ENCODE measurements around the gene SEPTIN5. TPM values are rescaled to one million over a fixed set of nuclear protein-coding genes. Genes with fewer than 3 reads are reported as not detected.

Gene SEPTIN5
- total RNA-seq, 1 experiment from 2014 or later = 1.00 TPM

DNA sequence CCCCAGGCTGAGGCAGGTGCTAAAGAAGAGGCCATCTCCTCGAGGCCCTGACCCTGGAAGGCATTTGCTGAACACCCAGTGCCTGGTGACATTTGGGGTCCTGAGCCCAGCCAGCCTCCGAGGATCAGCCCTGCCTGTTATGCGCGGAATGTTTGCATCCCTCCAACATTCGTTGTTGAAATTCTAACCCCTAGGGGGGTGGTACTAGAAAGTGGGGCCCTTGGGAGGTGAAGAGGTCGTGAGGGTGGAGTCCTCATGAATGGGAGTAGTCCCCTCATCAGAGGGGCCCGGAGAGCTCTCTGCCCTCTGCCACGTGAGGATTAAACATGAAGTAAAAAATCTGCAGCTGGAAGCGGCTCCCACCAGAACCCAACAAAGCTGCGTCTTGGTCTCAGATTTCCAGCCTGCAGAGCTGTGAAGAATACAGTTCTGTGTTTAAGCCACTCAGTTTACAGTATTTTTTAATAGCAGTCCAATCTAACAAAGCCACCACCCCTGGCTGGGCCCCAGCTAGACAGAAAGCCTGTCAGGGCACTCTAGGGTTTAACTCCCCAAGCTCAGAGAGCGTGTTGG lies 35.3 kb upstream of the SEPTIN5 start:
- ChIA-PET POLR2A (no interaction called here), CTCF (interaction anchor here (1.0 to 1.3 kb wide), 2 partner anchors 10 to 11 kb away, joined by 3 read pairs; no protein-coding TSS in a partner anchor)
- H3K9me3 ChIP-seq = no peaks in the 10 kb centered on the region
- no peak overlapping the region for H3K4me3 ChIP-seq (ENCODE audit: low read depth, low read length)
- no peaks in the 10 kb centered on the region for H3K9me3 Mint-ChIP-seq (ENCODE audit: unreplicated experiment)
- no TSS peak for BruUV-seq (replicated peaks)
- TF ChIP-seq, protein P1, sequence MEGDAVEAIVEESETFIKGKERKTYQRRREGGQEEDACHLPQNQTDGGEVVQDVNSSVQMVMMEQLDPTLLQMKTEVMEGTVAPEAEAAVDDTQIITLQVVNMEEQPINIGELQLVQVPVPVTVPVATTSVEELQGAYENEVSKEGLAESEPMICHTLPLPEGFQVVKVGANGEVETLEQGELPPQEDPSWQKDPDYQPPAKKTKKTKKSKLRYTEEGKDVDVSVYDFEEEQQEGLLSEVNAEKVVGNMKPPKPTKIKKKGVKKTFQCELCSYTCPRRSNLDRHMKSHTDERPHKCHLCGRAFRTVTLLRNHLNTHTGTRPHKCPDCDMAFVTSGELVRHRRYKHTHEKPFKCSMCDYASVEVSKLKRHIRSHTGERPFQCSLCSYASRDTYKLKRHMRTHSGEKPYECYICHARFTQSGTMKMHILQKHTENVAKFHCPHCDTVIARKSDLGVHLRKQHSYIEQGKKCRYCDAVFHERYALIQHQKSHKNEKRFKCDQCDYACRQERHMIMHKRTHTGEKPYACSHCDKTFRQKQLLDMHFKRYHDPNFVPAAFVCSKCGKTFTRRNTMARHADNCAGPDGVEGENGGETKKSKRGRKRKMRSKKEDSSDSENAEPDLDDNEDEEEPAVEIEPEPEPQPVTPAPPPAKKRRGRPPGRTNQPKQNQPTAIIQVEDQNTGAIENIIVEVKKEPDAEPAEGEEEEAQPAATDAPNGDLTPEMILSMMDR (IDR thresholded peaks at IDR 0.05; ENCODE audit: insufficient read depth in 1 of 2, low read depth in 1 of 2, low read length in 1 of 2, severe bottlenecking in 1 of 2, unreplicated experiment in 1 of 2) = no peak
- H3K27ac Mint-ChIP-seq (ENCODE audit: unreplicated experiment) = no peak overlapping the region
- H3K27me3 Mint-ChIP-seq (ENCODE audit: insufficient read depth, unreplicated experiment) = peaks cover 9% of the 10 kb centered on the region
- no peaks in the 10 kb centered on the region for H3K27me3 ChIP-seq (replicated peaks; ENCODE audit: control insufficient read depth, insufficient read depth, low read length)
- H3K4me1 ChIP-seq = no peaks in the 10 kb centered on the region
- no peak overlapping the region for H3K4me3 Mint-ChIP-seq (ENCODE audit: unreplicated experiment)
- H3K4me1 Mint-ChIP-seq (ENCODE audit: low read depth, unreplicated experiment) = no peaks in the 10 kb centered on the region
- no peak for DNase-seq
- H3K36me3 Mint-ChIP-seq (ENCODE audit: insufficient read depth, unreplicated experiment) = no peaks in the 10 kb centered on the region
- H3K36me3 ChIP-seq (ENCODE audit: control insufficient read depth, insufficient read depth, low read length) = no peaks in the 10 kb centered on the region
- intact Hi-C loops (cut with micrococcal nuclease; ENCODE audit: unreplicated experiment) = no loop called here

DNA sequence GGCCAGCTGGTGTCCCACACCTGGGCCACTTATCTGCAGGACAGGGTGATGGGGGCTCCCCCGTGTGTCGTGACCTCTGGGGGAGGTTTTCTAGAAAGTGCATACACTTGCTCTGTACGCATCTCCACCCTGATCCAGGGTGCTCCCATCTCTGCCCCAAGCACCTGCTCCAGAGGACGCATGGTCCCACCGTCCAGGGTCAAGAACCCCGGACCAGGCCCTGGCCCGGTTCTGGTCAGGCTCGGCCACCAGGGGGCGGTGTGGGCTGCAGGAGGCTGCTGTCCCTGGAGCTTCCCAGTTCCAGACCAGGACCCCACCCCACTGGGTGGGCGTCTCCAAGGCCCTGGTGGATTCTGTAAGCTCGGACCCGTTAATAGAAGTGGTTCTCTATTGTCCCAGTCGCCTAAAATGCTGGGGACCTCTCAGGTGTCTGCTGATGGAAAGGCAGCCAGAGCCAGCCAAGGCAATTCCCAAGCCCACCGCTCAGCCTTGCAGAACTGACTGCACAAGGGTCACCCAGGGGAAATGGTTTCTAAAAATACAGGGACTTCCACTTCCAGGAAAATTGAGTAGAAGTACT lies 34.7 kb upstream of the SEPTIN5 start:
- intact Hi-C loops (cut with micrococcal nuclease; ENCODE audit: unreplicated experiment) = loop anchor here (5.0 kb wide), 1 partner anchor 38 kb away; no protein-coding TSS in a partner anchor
- H3K4me3 Mint-ChIP-seq (ENCODE audit: unreplicated experiment) = no peak overlapping the region
- ChIA-PET POLR2A (no interaction called here), CTCF (interaction anchor here (0.6 to 1.3 kb wide), 4 partner anchors 9 to 522 kb away, joined by 3 read pairs; no protein-coding TSS in a partner anchor)
- H3K27me3 ChIP-seq (replicated peaks; ENCODE audit: control insufficient read depth, insufficient read depth, low read length) = no peaks in the 10 kb centered on the region
- H3K9me3 ChIP-seq = no peaks in the 10 kb centered on the region
- no peak overlapping the region for H3K4me3 ChIP-seq (ENCODE audit: low read depth, low read length)
- no TSS peak for BruUV-seq (replicated peaks)
- no peaks in the 10 kb centered on the region for H3K36me3 ChIP-seq (ENCODE audit: control insufficient read depth, insufficient read depth, low read length)
- H3K4me1 ChIP-seq = no peaks in the 10 kb centered on the region
- H3K27ac Mint-ChIP-seq (ENCODE audit: unreplicated experiment) = no peak overlapping the region
- no peaks in the 10 kb centered on the region for H3K36me3 Mint-ChIP-seq (ENCODE audit: insufficient read depth, unreplicated experiment)
- H3K9me3 Mint-ChIP-seq (ENCODE audit: unreplicated experiment) = no peaks in the 10 kb centered on the region
- TF ChIP-seq, protein P1 (IDR thresholded peaks at IDR 0.05; ENCODE audit: insufficient read depth in 1 of 2, low read depth in 1 of 2, low read length in 1 of 2, severe bottlenecking in 1 of 2, unreplicated experiment in 1 of 2) = peak; percentile 70 to 76
- H3K27me3 Mint-ChIP-seq (ENCODE audit: insufficient read depth, unreplicated experiment) = peaks cover 8% of the 10 kb centered on the region
- DNase-seq = peak in 1 of 2 experiments; percentile 62
- H3K4me1 Mint-ChIP-seq (ENCODE audit: low read depth, unreplicated experiment) = no peaks in the 10 kb centered on the region

DNA sequence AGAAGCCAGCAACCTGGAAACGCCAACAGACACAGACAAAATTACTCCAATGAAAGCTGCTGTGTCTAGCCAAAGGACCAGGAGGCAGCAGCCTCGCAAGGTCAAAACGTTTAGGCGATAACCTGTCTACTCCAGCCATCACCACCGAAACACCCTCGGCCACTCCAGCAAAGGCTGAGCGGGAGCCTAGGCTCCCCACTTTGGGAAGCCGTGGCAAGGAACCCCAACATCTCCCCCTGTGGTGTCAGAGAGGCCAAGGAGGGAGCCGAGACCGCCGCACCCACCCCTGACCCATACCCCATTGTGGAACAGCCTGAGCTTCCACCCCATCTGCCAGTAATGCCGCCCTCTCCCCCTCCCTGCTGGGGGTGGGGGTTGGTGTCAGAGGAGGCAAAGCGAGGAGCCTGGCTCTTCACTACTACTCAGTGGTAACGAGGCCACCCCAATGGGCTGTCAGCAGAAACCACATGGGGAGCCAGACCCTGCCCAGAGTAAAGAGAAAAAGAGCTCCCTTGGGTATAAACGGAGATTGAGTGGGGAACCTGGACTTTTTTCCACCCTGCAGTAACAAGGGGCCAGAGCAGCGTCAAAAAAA lies 33.9 kb upstream of the SEPTIN5 start:
- BruUV-seq (replicated peaks) = no TSS peak
- intact Hi-C loops (cut with micrococcal nuclease; ENCODE audit: unreplicated experiment) = loop anchor here (5.0 kb wide), 1 partner anchor 37 kb away; no protein-coding TSS in a partner anchor

More for the DNA sequence above, 33.9 kb upstream of the SEPTIN5 start:
- Mint-ChIP-seq H3K36me3 (ENCODE audit: insufficient read depth, unreplicated experiment) (no peaks in the 10 kb centered on the region), H3K9me3 (ENCODE audit: unreplicated experiment) (no peaks in the 10 kb centered on the region), H3K27ac (ENCODE audit: unreplicated experiment) (no peak overlapping the region), H3K4me1 (ENCODE audit: low read depth, unreplicated experiment) (no peaks in the 10 kb centered on the region), H3K27me3 (ENCODE audit: insufficient read depth, unreplicated experiment) (peaks cover 8% of the 10 kb centered on the region), H3K4me3 (ENCODE audit: unreplicated experiment) (no peak overlapping the region)
- no peaks in the 10 kb centered on the region for H3K36me3 ChIP-seq (ENCODE audit: control insufficient read depth, insufficient read depth, low read length)
- ChIA-PET CTCF (interaction anchor here (0.6 to 1.3 kb wide), 4 partner anchors 8 to 523 kb away, joined by 3 read pairs; no protein-coding TSS in a partner anchor), POLR2A (no interaction called here)
- no peaks in the 10 kb centered on the region for H3K4me1 ChIP-seq
- TF ChIP-seq, protein P1 (IDR thresholded peaks at IDR 0.05; ENCODE audit: insufficient read depth in 1 of 2, low read depth in 1 of 2, low read length in 1 of 2, severe bottlenecking in 1 of 2, unreplicated experiment in 1 of 2) = no peak
- no peak for DNase-seq
- H3K27me3 ChIP-seq (replicated peaks; ENCODE audit: control insufficient read depth, insufficient read depth, low read length) = no peaks in the 10 kb centered on the region
- H3K4me3 ChIP-seq (ENCODE audit: low read depth, low read length) = no peak overlapping the region
- H3K9me3 ChIP-seq = no peaks in the 10 kb centered on the region

Data from Caco-2 (cell line).